ENCODE results near the gene PORCN.
"Not testable (repeated sequence)": the region's sequence is repeated elsewhere in the genome, so short reads cannot be mapped to it uniquely, and the experiment has no call there.

Gene PORCN

GRCh38 chrX:48540480-48540879 is 31.7 kb downstream of the PORCN start:
- no peak for DNase-seq (ENCODE audit: low read depth)

DNA sequence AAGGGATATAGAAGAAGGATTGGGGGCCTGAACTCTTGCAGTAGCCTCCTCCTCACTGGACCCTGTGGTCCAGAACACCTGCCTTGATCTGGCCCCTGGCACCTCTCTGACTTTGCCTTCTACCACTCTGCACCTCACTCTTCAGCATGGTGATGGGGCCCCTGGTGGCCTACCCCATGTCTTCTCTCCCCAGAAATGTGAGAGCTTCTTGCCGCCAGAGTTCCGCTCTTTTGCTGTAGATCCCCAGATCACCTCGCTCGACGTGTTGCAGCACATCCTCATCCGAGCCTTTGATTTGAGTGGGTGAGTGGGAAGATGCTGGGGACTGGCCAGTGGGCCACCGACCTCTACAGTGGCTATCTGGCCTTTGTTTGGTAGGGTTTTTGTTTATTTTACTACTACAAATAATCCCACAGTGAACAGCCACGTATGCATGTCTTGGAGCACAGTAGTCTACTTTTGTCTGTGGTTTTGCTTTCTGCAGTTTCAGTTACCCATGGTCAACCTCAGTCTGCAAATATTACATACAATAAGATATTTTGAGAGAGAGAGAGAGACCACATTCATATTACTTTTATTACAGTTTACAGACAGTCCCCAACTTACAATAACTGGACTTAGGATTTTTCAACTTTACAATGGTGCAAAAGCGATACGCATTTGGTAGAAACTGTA is 32.5 kb downstream of the PORCN start:
- no peak for DNase-seq (ENCODE audit: low read depth)

DNA sequence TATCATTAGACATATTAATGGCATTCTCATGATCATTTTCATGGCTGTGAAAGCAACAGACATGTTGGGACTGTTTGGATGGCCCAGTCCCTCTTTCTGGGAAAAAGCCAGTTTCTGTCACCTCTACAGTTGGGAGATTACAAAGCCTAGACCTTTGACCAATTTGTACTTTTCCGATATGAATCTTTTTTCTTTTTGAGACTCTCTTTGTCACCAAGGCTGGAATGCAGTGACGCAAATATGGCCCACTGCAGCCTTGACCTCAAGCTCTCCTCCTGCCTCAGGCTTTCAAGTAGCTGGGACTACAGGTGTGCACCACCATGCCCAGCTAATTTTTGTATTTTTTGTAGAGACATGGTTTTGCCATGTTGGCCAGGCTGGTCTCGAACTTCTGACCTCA is 40.1 kb downstream of the PORCN start:
- no peak for DNase-seq (ENCODE audit: low read depth)

DNA sequence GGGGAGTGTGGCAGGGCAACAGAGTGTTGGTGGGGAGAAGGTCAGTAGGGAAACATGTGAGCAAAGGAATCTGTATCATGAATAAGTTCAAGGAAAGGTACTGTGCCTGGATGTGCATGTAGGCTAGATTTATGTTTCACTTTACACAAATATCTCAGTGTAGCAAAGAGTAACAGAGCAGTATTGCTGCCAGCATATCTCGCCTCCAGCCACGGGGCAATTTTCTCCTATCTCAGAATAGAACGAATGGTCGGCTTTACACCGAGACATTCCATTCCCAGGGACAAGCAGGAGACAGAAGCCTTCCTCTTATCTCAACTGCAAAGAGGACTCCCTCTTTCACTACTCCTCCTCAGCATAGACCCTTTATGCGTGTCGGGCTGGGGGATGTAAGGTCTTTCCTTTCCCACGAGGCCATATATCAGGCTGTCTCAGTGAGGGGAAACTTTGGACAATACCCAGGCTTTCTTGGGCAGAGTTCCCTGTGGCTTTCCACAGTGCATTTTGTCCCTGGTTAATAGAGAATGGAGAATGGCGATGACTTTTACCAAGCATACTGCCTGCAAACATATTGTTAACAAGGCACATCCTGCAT is 47.0 kb downstream of the PORCN start:
- not testable (repeated sequence) for DNase-seq (ENCODE audit: low read depth)

DNA sequence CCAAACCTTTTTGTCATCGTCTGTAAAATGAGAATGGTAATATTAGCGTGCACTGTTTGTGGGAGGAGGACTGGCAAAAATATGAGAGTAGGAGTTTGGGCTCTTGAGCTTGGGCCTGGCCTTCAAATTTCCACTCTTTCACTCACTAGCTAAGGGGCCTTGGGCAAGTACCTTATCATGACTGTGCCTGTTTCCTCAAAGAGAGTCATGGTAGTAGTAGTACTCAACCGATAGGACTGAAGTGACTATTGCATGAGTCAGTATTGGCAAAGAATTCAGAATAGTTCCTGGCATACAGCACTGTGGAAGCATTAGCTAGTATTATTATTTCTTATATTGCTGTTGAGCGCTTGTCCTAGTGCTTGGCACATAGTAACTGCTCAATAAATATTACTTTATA is 49.5 kb downstream of the PORCN start:
- DNase-seq (ENCODE audit: low read depth), result no peak

DNA sequence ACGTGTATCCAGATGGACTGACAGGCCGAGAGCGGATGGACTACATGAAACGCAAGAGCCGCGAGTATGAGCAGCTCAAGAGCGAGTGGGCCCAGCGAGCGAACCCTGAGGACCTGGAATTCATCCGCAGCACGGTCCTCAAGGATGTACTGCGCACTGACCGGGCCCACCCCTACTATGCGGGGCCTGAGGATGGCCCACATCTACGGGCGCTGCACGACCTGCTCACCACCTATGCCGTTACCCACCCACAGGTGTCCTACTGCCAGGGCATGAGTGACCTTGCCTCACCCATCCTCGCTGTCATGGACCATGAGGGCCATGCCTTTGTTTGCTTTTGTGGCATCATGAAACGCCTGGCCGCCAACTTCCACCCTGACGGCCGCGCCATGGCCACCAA is 50.8 kb downstream of the PORCN start:
- DNase-seq (ENCODE audit: low read depth), result no peak

DNA sequence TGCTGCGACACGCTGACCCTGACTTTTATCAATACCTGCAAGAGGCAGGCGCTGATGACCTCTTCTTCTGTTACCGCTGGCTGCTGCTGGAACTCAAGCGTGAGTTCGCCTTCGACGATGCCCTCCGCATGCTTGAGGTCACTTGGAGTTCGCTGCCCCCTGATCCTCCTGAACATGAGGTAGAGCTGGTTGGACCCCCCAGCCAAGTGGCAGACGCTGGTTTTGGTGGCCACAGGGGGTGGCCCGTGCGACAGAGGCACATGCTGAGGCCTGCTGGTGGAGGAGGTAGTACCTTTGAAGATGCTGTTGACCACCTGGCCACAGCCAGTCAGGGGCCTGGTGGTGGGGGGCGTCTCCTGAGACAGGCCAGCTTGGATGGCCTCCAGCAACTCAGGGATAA is 51.3 kb downstream of the PORCN start:
- DNase-seq (ENCODE audit: low read depth), result no peak

GRCh38 chrX:48560681-48561080 is 51.9 kb downstream of the PORCN start:
- DNase-seq (ENCODE audit: low read depth), result no peak

- DNase-seq (ENCODE audit: low read depth), result no peak
These were observed 61.2 kb downstream of the PORCN start for GRCh38 chrX:48569958-48570357.
